Spleen (tissue), 11 donors: ENCODE data around the gene FAM216A. TPM values are rescaled to one million over a fixed set of nuclear protein-coding genes. Genes with fewer than 3 reads are reported as not detected.

Experiments used
- DNase-seq: peaks from one replicate; pipeline ENCODE4 v3.0.0-alpha.2; 2020
- H3K27ac ChIP-seq, 8 donors: fragments of 200-600 bp; sonication (generic) in 7 of 8; 1 replicate in 4 of 8; 2 replicates in 4 of 8; pipeline versions ENCODE4 v1.5.0 to v1.8.0; 2016 to 2021; ENCODE audit warnings: inconsistent platforms in 4 of 8, mild to moderate bottlenecking in 4 of 8, moderate library complexity in 1 of 8
- H3K27me3 ChIP-seq, 7 donors: fragments of 200-600 bp; sonication (generic) in 6 of 7; replicated peaks in 1 of 7; 1 replicate in 4 of 7; 2 replicates in 3 of 7; pipeline versions ENCODE4 v1.5.0 to v1.8.0; 2016 to 2021; ENCODE audit warnings: inconsistent platforms in 3 of 7, mild to moderate bottlenecking in 1 of 7
- H3K36me3 ChIP-seq, 6 donors: fragments of 200-600 bp; sonication (generic) in 5 of 6; 1 replicate in 4 of 6; 2 replicates in 2 of 6; pipeline versions ENCODE4 v1.5.0 to v1.8.0; 2016 to 2021; ENCODE audit warnings: inconsistent platforms in 2 of 6
- H3K4me1 ChIP-seq, 6 donors: fragments of 200-600 bp; sonication (generic) in 5 of 6; 1 replicate in 3 of 6; 2 replicates in 3 of 6; pipeline versions ENCODE4 v1.5.0 to v1.8.0; 2016 to 2021; ENCODE audit warnings: inconsistent platforms in 3 of 6
- H3K4me3 ChIP-seq, 8 donors: fragments of 200-600 bp; sonication (generic) in 7 of 8; 1 replicate in 4 of 8; 2 replicates in 4 of 8; pipeline versions ENCODE4 v1.5.0 to v1.8.0; 2016 to 2021; ENCODE audit warnings: inconsistent platforms in 4 of 8, mild to moderate bottlenecking in 4 of 8, moderate library complexity in 2 of 8
- H3K9me3 ChIP-seq, 8 donors: fragments of 200-600 bp; sonication (generic) in 7 of 8; 1 replicate in 4 of 8; 2 replicates in 4 of 8; pipeline versions ENCODE4 v1.5.0 to v1.8.0; 2016 to 2021; ENCODE audit warnings: inconsistent platforms in 4 of 8
- POLR2A ChIP-seq, 3 donors: fragments of 450-650 bp; IDR thresholded peaks; one replicate each; pipeline ENCODE4 v1.5.1; 2017; ENCODE audit warnings: antibody characterized with exemption in 3 of 3, mild to moderate bottlenecking in 1 of 3
- POLR2AphosphoS5 ChIP-seq, 3 donors: sonication (generic); formaldehyde crosslinking; IDR thresholded peaks; one replicate each; pipeline ENCODE4 v1.5.1; 2017; ENCODE audit warnings: antibody characterized with exemption in 3 of 3
- WGBS, 5 donors: extraction: QIAGEN DNeasy Blood & Tissue Kit in 3 of 5; methylation state at CpG; one replicate each; pipeline versions ENCODE4 v1.1.5 to v1.1.7; 2013 to 2018; 5-methylcytosine and 5-hydroxymethylcytosine counted together
- intact Hi-C: fragments of 100-400 bp; cut with DNase I; formaldehyde crosslinking; loops from one replicate; pipeline ENCODE4 v1.15.0; 2023; ENCODE audit warnings: low total_unique reads
- polyA plus RNA-seq, 3 donors: library from polyadenylated mRNA; stranded (reverse); fragments of 200-250 nt; gene quantifications; one replicate each; pipeline ENCODE4 v1.2.1, GENCODE V29; 2013
- total RNA-seq, 7 donors: library from RNA; depleted of rRNA in 3 of 7; stranded (reverse); fragments of >200 nt in 3 of 7; fragmentation: NEBNext Ultra II Directional in 4 of 7; extraction: Animal tissue kit (Norgen Biotek cat#: 25700) in 4 of 7; gene quantifications; one replicate each; pipeline versions ENCODE4 v1.1.0 to v1.2.1, GENCODE V29; 2016 to 2021
- TF ChIP-seq, protein P1 (sequence below), 11 experiments: fragments of 200-600 bp in 7 of 11; fragments of 450-650 bp in 4 of 11; sonication (generic) in 4 of 11; IDR thresholded peaks in 8 of 11; conservative IDR thresholded peaks in 3 of 11; 1 replicate in 7 of 11; 2 replicates in 4 of 11; pipeline versions ENCODE4 v1.4.0 to v1.8.0; 2016 to 2021; ENCODE audit warnings: antibody characterized with exemption in 11 of 11, inconsistent platforms in 4 of 11, mild to moderate bottlenecking in 1 of 11
- donor health status: healthy with polysubstance abuse.
- donor health status: DM: no; HTN: no; CAD: no; lungs with moderate emphysema.
- donor health status: DM: no; HTN: no; CAD: no.
- donor health status: Bipolar disorder and iron deficiency.
- donor health status: healthy.
- donor health status: DM: no; HTN: no; CAD: no.
- donor health status: DM: yes; HTN: yes; CAD: no.

The FAM216A gene
- total and polyA plus RNA-seq, 10 donors, result 6.9 to 19.4 (median 9.9) TPM

- Histone ChIP-seq H3K4me1 (no peaks in the 10 kb centered on the region), H3K9me3 (no peaks in the 10 kb centered on the region), H3K36me3 (peaks cover 0 to 81% (median 31%) of the 10 kb centered on the region in 6 donors), H3K4me3 (no peak overlapping the region), H3K27ac (no peak overlapping the region), H3K27me3 (no peaks in the 10 kb centered on the region)
- TF ChIP-seq POLR2A (IDR thresholded peaks at IDR 0.05) (no peak), POLR2AphosphoS5 (IDR thresholded peaks at IDR 0.05) (no peak)
- TF ChIP-seq, protein P1, sequence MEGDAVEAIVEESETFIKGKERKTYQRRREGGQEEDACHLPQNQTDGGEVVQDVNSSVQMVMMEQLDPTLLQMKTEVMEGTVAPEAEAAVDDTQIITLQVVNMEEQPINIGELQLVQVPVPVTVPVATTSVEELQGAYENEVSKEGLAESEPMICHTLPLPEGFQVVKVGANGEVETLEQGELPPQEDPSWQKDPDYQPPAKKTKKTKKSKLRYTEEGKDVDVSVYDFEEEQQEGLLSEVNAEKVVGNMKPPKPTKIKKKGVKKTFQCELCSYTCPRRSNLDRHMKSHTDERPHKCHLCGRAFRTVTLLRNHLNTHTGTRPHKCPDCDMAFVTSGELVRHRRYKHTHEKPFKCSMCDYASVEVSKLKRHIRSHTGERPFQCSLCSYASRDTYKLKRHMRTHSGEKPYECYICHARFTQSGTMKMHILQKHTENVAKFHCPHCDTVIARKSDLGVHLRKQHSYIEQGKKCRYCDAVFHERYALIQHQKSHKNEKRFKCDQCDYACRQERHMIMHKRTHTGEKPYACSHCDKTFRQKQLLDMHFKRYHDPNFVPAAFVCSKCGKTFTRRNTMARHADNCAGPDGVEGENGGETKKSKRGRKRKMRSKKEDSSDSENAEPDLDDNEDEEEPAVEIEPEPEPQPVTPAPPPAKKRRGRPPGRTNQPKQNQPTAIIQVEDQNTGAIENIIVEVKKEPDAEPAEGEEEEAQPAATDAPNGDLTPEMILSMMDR (IDR thresholded peaks at IDR 0.05 in 8 of 11, conservative IDR thresholded peaks at IDR 0.05 in 3 of 11), result no peak
- intact Hi-C loops, result no loop called here
- DNase-seq, result no peak
- WGBS, 5 donors, result 60 to 74% (median 61%) methylated on average over 2 of the region's 2 CpGs
Measured at GRCh38 chr12:110531741-110532333, 63.2 kb downstream of the FAM216A start.

- Histone ChIP-seq H3K27ac (no peak overlapping the region), H3K4me3 (no peak overlapping the region), H3K36me3 (peaks cover 0 to 89% (median 38%) of the 10 kb centered on the region in 6 donors), H3K9me3 (no peaks in the 10 kb centered on the region), H3K4me1 (no peaks in the 10 kb centered on the region), H3K27me3 (no peaks in the 10 kb centered on the region)
- intact Hi-C loops, result no loop called here
- TF ChIP-seq POLR2A (IDR thresholded peaks at IDR 0.05) (no peak), POLR2AphosphoS5 (IDR thresholded peaks at IDR 0.05) (no peak)
- TF ChIP-seq, protein P1 (IDR thresholded peaks at IDR 0.05 in 8 of 11, conservative IDR thresholded peaks at IDR 0.05 in 3 of 11), result no peak
- 78 to 84% (median 82%) methylated on average over 3 of the region's 3 CpGs for WGBS, 5 donors
- no peak for DNase-seq
Measured at GRCh38 chr12:110532644-110533043, 64.0 kb downstream of the FAM216A start.

DNA sequence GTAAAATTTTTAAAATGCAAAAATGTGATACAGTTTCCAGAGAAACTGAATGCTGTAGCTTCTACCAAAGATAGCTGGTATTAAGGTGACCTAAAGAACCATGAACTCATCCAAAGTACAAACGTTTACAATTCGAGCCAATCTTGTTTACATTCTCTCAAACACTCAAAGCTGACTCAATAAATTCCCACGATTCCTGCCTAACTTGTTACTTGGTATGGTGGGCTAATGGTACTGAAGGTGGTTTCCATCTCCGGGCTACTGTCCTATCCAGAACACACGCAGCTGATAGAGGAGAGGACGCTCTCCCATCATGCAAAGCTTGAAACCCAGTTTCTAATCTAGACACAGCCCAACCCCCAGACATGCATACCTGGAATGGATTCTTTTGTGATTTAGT, 65.0 kb downstream of the FAM216A start:
- Histone ChIP-seq H3K4me3 (no peak overlapping the region), H3K27me3 (no peaks in the 10 kb centered on the region), H3K36me3 (peaks cover 0 to 98% (median 44%) of the 10 kb centered on the region in 6 donors), H3K4me1 (no peaks in the 10 kb centered on the region), H3K27ac (no peak overlapping the region), H3K9me3 (no peaks in the 10 kb centered on the region)
- no peak for TF ChIP-seq POLR2AphosphoS5 (IDR thresholded peaks at IDR 0.05)
- TF ChIP-seq, protein P1 (IDR thresholded peaks at IDR 0.05 in 8 of 11, conservative IDR thresholded peaks at IDR 0.05 in 3 of 11), result no peak
- TF ChIP-seq POLR2A (IDR thresholded peaks at IDR 0.05), result no peak
- intact Hi-C loops, result no loop called here
- DNase-seq, result no peak
- 71 to 86% (median 83%) methylated on average over 6 of the region's 6 CpGs for WGBS, 5 donors

- Histone ChIP-seq H3K4me3 (no peak overlapping the region), H3K9me3 (no peaks in the 10 kb centered on the region), H3K27ac (no peak overlapping the region), H3K27me3 (no peaks in the 10 kb centered on the region), H3K4me1 (peaks cover 0 to 5% (median 0%) of the 10 kb centered on the region in 6 donors), H3K36me3 (peaks cover 0 to 100% (median 53%) of the 10 kb centered on the region in 6 donors)
- DNase-seq, result no peak
- intact Hi-C loops, result no loop called here
- 91 to 96% (median 93%) methylated on average over 6 of the region's 6 CpGs for WGBS, 5 donors
- TF ChIP-seq POLR2AphosphoS5 (IDR thresholded peaks at IDR 0.05) (no peak), POLR2A (IDR thresholded peaks at IDR 0.05) (no peak)
- TF ChIP-seq, protein P1 (IDR thresholded peaks at IDR 0.05 in 8 of 11, conservative IDR thresholded peaks at IDR 0.05 in 3 of 11), result no peak
Measured at GRCh38 chr12:110534811-110535210, 66.2 kb downstream of the FAM216A start.
